H9 (cell line): ENCODE results near the gene JSRP1. TPM values are rescaled to one million over a fixed set of nuclear protein-coding genes. Genes with fewer than 3 reads are reported as not detected.

ENCODE experiments used
- DNase-seq: peaks from one replicate; pipeline ENCODE4 v3.0.0-alpha.2; 2017
- H2AFZ ChIP-seq: one replicate; pipeline ENCODE4 v1.6.1; 2013; ENCODE audit warnings: mild to moderate bottlenecking, low read length, control low read depth, moderate library complexity
- H2AK5ac ChIP-seq: 2 replicates; pipeline ENCODE4 v1.6.1; 2013; ENCODE audit warnings: low read length, control low read depth, mixed read lengths; ENCODE audit not compliant: insufficient read length
- H2BK120ac ChIP-seq: one replicate; pipeline ENCODE4 v1.6.1; 2013; ENCODE audit warnings: low read depth, mild to moderate bottlenecking, low read length, control low read depth, inconsistent platforms; ENCODE audit not compliant: poor library complexity, severe bottlenecking
- H2BK12ac ChIP-seq: 2 replicates; pipeline ENCODE4 v1.6.1; 2013; ENCODE audit warnings: low read length, control low read depth, mixed read lengths, low read depth; ENCODE audit not compliant: insufficient read length
- H2BK15ac ChIP-seq: 2 replicates; pipeline ENCODE4 v1.6.1; 2013; ENCODE audit warnings: low read depth, low read length, control low read depth
- H2BK20ac ChIP-seq: one replicate; pipeline ENCODE4 v1.6.1; 2013; ENCODE audit warnings: low read depth, mild to moderate bottlenecking, low read length, control low read depth, inconsistent platforms; ENCODE audit not compliant: poor library complexity, severe bottlenecking
- H2BK5ac ChIP-seq: 2 replicates; pipeline ENCODE4 v1.6.1; 2013; ENCODE audit warnings: low read length, control low read depth, mixed read lengths; ENCODE audit not compliant: insufficient read length
- H3K14ac ChIP-seq: 2 replicates; pipeline ENCODE4 v1.6.1; 2013; ENCODE audit warnings: low read length, control low read depth; ENCODE audit not compliant: insufficient read depth
- H3K18ac ChIP-seq: 2 replicates; pipeline ENCODE4 v1.6.1; 2013; ENCODE audit warnings: low read depth, mild to moderate bottlenecking, mixed read lengths, low read length, control low read depth; ENCODE audit not compliant: insufficient read length
- H3K23ac ChIP-seq: 2 replicates; pipeline ENCODE4 v1.6.1; 2013; ENCODE audit warnings: low read length, control low read depth, mixed read lengths, low read depth; ENCODE audit not compliant: insufficient read length
- H3K23me2 ChIP-seq: 2 replicates; pipeline ENCODE4 v1.6.1; 2013; ENCODE audit warnings: low read depth, mild to moderate bottlenecking, mixed read lengths, low read length, control low read depth; ENCODE audit not compliant: insufficient read length, poor library complexity, severe bottlenecking
- H3K27ac ChIP-seq: 2 replicates; pipeline ENCODE4 v1.5.1; 2013; ENCODE audit warnings: low read length, control low read depth, mixed read lengths, low read depth; ENCODE audit not compliant: insufficient read length
- H3K27me3 ChIP-seq: 2 replicates; pipeline ENCODE4 v1.6.1; 2013; ENCODE audit warnings: low read length, control low read depth, inconsistent platforms; ENCODE audit not compliant: insufficient read depth
- H3K4ac ChIP-seq: 2 replicates; pipeline ENCODE4 v1.6.1; 2013; ENCODE audit warnings: low read depth, mild to moderate bottlenecking, control low read depth, inconsistent platforms, low read length, moderate library complexity
- H3K4me1 ChIP-seq: 2 replicates; pipeline ENCODE4 v1.6.1; 2013; ENCODE audit warnings: low read length, control low read depth, inconsistent platforms; ENCODE audit not compliant: insufficient read depth
- H3K4me2 ChIP-seq: 2 replicates; pipeline ENCODE4 v1.6.1; 2013; ENCODE audit warnings: low read length, control low read depth, mixed read lengths; ENCODE audit not compliant: insufficient read length, insufficient read depth
- H3K56ac ChIP-seq: 2 replicates; pipeline ENCODE4 v1.6.1; 2013; ENCODE audit warnings: low read depth, mild to moderate bottlenecking, mixed read lengths, low read length, control low read depth; ENCODE audit not compliant: insufficient read length
- H3K79me1 ChIP-seq: 2 replicates; pipeline ENCODE4 v1.6.1; 2013; ENCODE audit warnings: low read depth, mild to moderate bottlenecking, moderate library complexity, low read length, control low read depth, inconsistent platforms; ENCODE audit not compliant: insufficient read depth, poor library complexity, severe bottlenecking
- H3K79me2 ChIP-seq: 2 replicates; pipeline ENCODE4 v1.6.1; 2013; ENCODE audit warnings: low read length, control low read depth, inconsistent platforms; ENCODE audit not compliant: insufficient read depth
- H3K9ac ChIP-seq: 2 replicates; pipeline ENCODE4 v1.6.1; 2013; ENCODE audit warnings: low read length, control low read depth, mixed read lengths; ENCODE audit not compliant: insufficient read length; ENCODE audit errors: extremely low read depth
- H3K9me3 ChIP-seq: one replicate; pipeline ENCODE4 v1.6.1; 2013; ENCODE audit warnings: low read depth, low read length, inconsistent platforms; ENCODE audit not compliant: control insufficient read depth
- H3T11ph ChIP-seq: one replicate; pipeline ENCODE4 v1.6.1; 2013; ENCODE audit warnings: mild to moderate bottlenecking, low read length, control low read depth, inconsistent platforms
- H4K20me1 ChIP-seq: one replicate; pipeline ENCODE4 v1.6.1; 2013; ENCODE audit not compliant: control insufficient read depth, insufficient read length, insufficient read depth
- H4K5ac ChIP-seq: 2 replicates; pipeline ENCODE4 v1.6.1; 2013; ENCODE audit warnings: low read depth, mild to moderate bottlenecking, mixed read lengths, low read length, control low read depth; ENCODE audit not compliant: insufficient read length
- H4K8ac ChIP-seq: replicated peaks from 2 replicates; pipeline ENCODE4 v1.6.1; 2013; ENCODE audit warnings: low read length, control low read depth, mixed read lengths, low read depth; ENCODE audit not compliant: insufficient read length
- H4K91ac ChIP-seq: 2 replicates; pipeline ENCODE4 v1.6.1; 2013; ENCODE audit warnings: low read depth, mild to moderate bottlenecking, moderate library complexity, mixed read lengths, low read length, control low read depth; ENCODE audit not compliant: insufficient read length
- H3K27ac Mint-ChIP-seq, 3 experiments: 2 replicates in 2 of 3; 3 replicates in 1 of 3; pipeline ENCODE4 v1.8.0; 2020 to 2021; ENCODE audit warnings: mixed read lengths in 3 of 3, mild to moderate bottlenecking in 1 of 3, moderate library complexity in 1 of 3
- H3K27me3 Mint-ChIP-seq: 2 replicates; pipeline ENCODE4 v1.8.0; 2021; ENCODE audit warnings: low read depth, mild to moderate bottlenecking, moderate library complexity, mixed read lengths
- H3K36me3 Mint-ChIP-seq, 3 experiments: 2 replicates in 2 of 3; 3 replicates in 1 of 3; pipeline ENCODE4 v1.8.0; 2020 to 2021; ENCODE audit warnings: low read depth in 3 of 3, mixed read lengths in 3 of 3; ENCODE audit not compliant: insufficient read depth in 1 of 3
- H3K4me1 Mint-ChIP-seq, 2 experiments: 2 replicates each; pipeline ENCODE4 v1.8.0; 2020; ENCODE audit warnings: mixed read lengths in 2 of 2
- H3K4me3 Mint-ChIP-seq, 2 experiments: 2 replicates in 1 of 2; 3 replicates in 1 of 2; pipeline ENCODE4 v1.8.0; 2020 to 2021; ENCODE audit warnings: mild to moderate bottlenecking in 2 of 2, mixed read lengths in 2 of 2, moderate library complexity in 1 of 2
- H3K9me3 Mint-ChIP-seq, 2 experiments: 2 replicates in 1 of 2; 3 replicates in 1 of 2; pipeline ENCODE4 v1.8.0; 2020; ENCODE audit warnings: mild to moderate bottlenecking in 2 of 2, mixed read lengths in 2 of 2, moderate library complexity in 1 of 2
- WGBS: extraction: QIAGEN DNeasy Blood & Tissue Kit; methylation state at CpG from one replicate; pipeline ENCODE4 v1.1.7; 2013; ENCODE audit warnings: missing lambda C conversion rate, low lambda C conversion rate, mixed read lengths; ENCODE audit not compliant: insufficient read length; ENCODE audit errors: extremely low coverage; 5-methylcytosine and 5-hydroxymethylcytosine counted together
- total RNA-seq: library from RNA; stranded (reverse); gene quantifications from 2 replicates; pipeline ENCODE4 v1.2.1, GENCODE V29; 2021
- TF ChIP-seq, protein P1 (sequence below): fragments of 200-600 bp; sonication (generic); conservative IDR thresholded peaks from 3 replicates; pipeline ENCODE4 v1.8.0; 2021; ENCODE audit warnings: antibody characterized with exemption, mild to moderate bottlenecking

JSRP1 gene
- total RNA-seq, 1 experiment from 2014 or later = 0.90 TPM

DNA sequence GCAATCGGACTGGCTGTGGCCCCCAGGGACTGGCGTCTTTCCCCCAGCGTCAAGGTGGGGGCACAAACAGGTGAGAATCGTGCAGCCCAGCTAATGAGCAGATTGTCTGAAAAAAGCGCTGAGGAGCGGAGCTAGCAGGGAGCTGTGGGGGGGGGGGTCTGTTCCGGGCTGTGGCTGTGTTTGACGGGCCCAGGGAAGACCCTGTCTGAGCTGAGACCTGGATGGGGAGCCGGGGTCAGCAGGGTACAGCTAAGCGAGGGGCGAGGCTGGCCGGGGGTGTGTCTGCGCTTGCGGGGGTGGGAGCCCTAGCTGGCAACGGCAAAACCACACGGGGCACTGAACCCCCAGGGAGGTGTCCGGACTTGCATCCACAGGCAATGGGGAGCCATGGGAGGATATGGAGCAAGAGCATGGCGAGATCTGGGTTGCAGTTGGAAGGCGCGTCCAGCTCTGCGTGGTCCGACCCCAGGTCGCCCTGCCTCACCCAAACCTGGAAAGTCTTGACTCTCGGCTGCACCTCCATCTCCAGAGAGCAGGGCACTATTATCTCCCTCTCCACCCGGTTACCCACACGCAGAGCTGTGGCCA, 47.1 kb upstream of the JSRP1 start:
- Histone ChIP-seq H3T11ph (no peak overlapping the region), H3K23ac (no peak overlapping the region), H4K8ac (no peak overlapping the region), H3K23me2 (no peaks in the 10 kb centered on the region), H2BK5ac (no peak overlapping the region), H3K9ac (no peak overlapping the region), H2BK20ac (no peak overlapping the region), H3K79me1 (no peaks in the 10 kb centered on the region), H3K4ac (no peak overlapping the region), H4K5ac (no peak overlapping the region), H3K79me2 (no peaks in the 10 kb centered on the region), H2AFZ (no peak overlapping the region), H2AK5ac (no peak overlapping the region), H4K91ac (no peak overlapping the region), H4K20me1 (no peaks in the 10 kb centered on the region), H3K18ac (no peak overlapping the region), H3K9me3 (no peaks in the 10 kb centered on the region), H2BK15ac (no peak overlapping the region), H3K4me2 (no peak overlapping the region), H3K27ac (no peak overlapping the region), H2BK120ac (no peak overlapping the region), H3K27me3 (no peaks in the 10 kb centered on the region; the same call in 1 of the 2 replicates), H3K14ac (no peak overlapping the region), H3K4me1 (no peaks in the 10 kb centered on the region), H3K56ac (no peak overlapping the region), H2BK12ac (no peak overlapping the region)
- H3K9me3 Mint-ChIP-seq = peaks cover 0 to 4% of the 10 kb centered on the region in 2 experiments; a peak in 1 of 5 replicates
- peaks cover 66% of the 10 kb centered on the region for H3K27me3 Mint-ChIP-seq
- TF ChIP-seq, protein P1, sequence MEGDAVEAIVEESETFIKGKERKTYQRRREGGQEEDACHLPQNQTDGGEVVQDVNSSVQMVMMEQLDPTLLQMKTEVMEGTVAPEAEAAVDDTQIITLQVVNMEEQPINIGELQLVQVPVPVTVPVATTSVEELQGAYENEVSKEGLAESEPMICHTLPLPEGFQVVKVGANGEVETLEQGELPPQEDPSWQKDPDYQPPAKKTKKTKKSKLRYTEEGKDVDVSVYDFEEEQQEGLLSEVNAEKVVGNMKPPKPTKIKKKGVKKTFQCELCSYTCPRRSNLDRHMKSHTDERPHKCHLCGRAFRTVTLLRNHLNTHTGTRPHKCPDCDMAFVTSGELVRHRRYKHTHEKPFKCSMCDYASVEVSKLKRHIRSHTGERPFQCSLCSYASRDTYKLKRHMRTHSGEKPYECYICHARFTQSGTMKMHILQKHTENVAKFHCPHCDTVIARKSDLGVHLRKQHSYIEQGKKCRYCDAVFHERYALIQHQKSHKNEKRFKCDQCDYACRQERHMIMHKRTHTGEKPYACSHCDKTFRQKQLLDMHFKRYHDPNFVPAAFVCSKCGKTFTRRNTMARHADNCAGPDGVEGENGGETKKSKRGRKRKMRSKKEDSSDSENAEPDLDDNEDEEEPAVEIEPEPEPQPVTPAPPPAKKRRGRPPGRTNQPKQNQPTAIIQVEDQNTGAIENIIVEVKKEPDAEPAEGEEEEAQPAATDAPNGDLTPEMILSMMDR = no peak
- no peak for DNase-seq
- whole genome bisulfite sequencing = no CpG with 5 or more reads among the region's 26 CpGs
- H3K27ac Mint-ChIP-seq = no peak overlapping the region
- peaks cover 0 to 4% (median 0%) of the 10 kb centered on the region in 3 experiments; a peak in 3 of 7 replicates for H3K36me3 Mint-ChIP-seq
- H3K4me1 Mint-ChIP-seq = peaks cover 5 to 20% of the 10 kb centered on the region in 2 experiments
- peak overlapping the region in 1 of 2 experiments; percentile 60; a peak in 2 of 5 replicates for H3K4me3 Mint-ChIP-seq
